ENCODE data around the gene AGO3.

AGO3 gene

GRCh38 chr1:36070349-36070748 lies 139.4 kb downstream of the AGO3 start:
- TF ChIP-seq ZFX (IDR thresholded peaks at IDR 0.05) (no peak), CTCF (conservative IDR thresholded peaks at IDR 0.05) (no peak)
- no peak overlapping the region for H3K27ac ChIP-seq

- TF ChIP-seq CTCF (conservative IDR thresholded peaks at IDR 0.05) = no peak
- no peak for TF ChIP-seq ZFX (IDR thresholded peaks at IDR 0.05)
Observed at GRCh38 chr1:36076979-36077573, 146.2 kb downstream of the AGO3 start.

GRCh38 chr1:36080236-36080635 lies 149.3 kb downstream of the AGO3 start:
- no peak for TF ChIP-seq ZFX (IDR thresholded peaks at IDR 0.05)
- TF ChIP-seq CTCF (conservative IDR thresholded peaks at IDR 0.05) = no peak

More at GRCh38 chr1:36076979-36077573, 146.2 kb downstream of the AGO3 start:
- no peak overlapping the region for H3K27ac ChIP-seq

GRCh38 chr1:36080801-36081200 lies 149.9 kb downstream of the AGO3 start:
- TF ChIP-seq ZFX (IDR thresholded peaks at IDR 0.05) (no peak), CTCF (conservative IDR thresholded peaks at IDR 0.05) (no peak)
- no peak overlapping the region for H3K27ac ChIP-seq

More at GRCh38 chr1:36080236-36080635, 149.3 kb downstream of the AGO3 start:
- no peak overlapping the region for H3K27ac ChIP-seq

- TF ChIP-seq ZFX (IDR thresholded peaks at IDR 0.05) (no peak), CTCF (conservative IDR thresholded peaks at IDR 0.05) (no peak)
Observed at GRCh38 chr1:36081926-36082485, 151.1 kb downstream of the AGO3 start.

GRCh38 chr1:36083219-36083618 lies 152.3 kb downstream of the AGO3 start:
- H3K27ac ChIP-seq = no peak overlapping the region
- TF ChIP-seq CTCF (conservative IDR thresholded peaks at IDR 0.05) (no peak), ZFX (IDR thresholded peaks at IDR 0.05) (no peak)

More at GRCh38 chr1:36081926-36082485, 151.1 kb downstream of the AGO3 start:
- H3K27ac ChIP-seq = no peak overlapping the region

GRCh38 chr1:36083635-36084496 lies 153.0 kb downstream of the AGO3 start, which contains the start of gene TEKT2:
TEKT2 (plus strand) TSS chr1:36084094; CDS start chr1:36084922, 828 bp downstream.
- TF ChIP-seq CTCF (conservative IDR thresholded peaks at IDR 0.05) (no peak), ZFX (IDR thresholded peaks at IDR 0.05) (no peak)
- no peak within 1 kb of the TSS for H3K27ac ChIP-seq
